ENCODE data around the gene SHE. TPM values are rescaled to one million over a fixed set of nuclear protein-coding genes. Genes with fewer than 3 reads are reported as not detected.
A peak's percentile ranks its signal among the peaks of the same experiment; 100 is the strongest.

SHE gene
- total RNA-seq, 2 experiments from 2014 or later = 0.07 TPM; not detected in 1

DNA sequence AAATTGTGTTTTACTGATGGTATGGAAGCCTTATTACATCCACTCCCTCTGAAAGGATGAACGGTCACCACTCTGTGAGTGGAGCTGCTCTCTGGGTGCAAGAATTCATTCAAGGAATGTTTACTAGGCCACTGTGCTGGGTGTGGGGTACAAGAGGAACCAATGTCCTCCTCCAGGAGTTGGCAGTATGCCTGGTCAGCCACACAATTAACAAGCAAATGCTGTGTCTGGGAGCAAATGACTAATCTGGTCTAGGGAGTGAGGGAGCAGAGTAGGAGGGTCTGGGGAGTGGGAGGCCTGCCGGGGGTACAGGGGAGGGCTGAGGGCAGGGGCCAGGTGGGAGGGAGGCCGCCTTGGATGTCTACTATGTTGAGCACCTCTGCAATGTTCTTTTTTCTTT is 27.4 kb downstream of the SHE start:
- H3K9me3 Mint-ChIP-seq = no peaks in the 10 kb centered on the region
- ChIA-PET POLR2A (no interaction called here), CTCF (interaction anchor here (1.0 kb wide), 1 partner anchor 198 kb away, joined by 3 read pairs; no protein-coding TSS in a partner anchor)
- DNase-seq = no peak
- H3K27me3 Mint-ChIP-seq = no peaks in the 10 kb centered on the region
- H3K4me1 Mint-ChIP-seq (ENCODE audit: low read depth) = peaks cover 25% of the 10 kb centered on the region
- intact Hi-C loops (cut with micrococcal nuclease) = loop anchor here (5.0 to 10.0 kb wide), 2 partner anchors 148 to 380 kb away; partner anchors contain the start of gene ATP8B2
- H3K27ac Mint-ChIP-seq = no peak overlapping the region
- no peak overlapping the region for H3K4me3 Mint-ChIP-seq
- no peaks in the 10 kb centered on the region for H3K36me3 Mint-ChIP-seq

DNA sequence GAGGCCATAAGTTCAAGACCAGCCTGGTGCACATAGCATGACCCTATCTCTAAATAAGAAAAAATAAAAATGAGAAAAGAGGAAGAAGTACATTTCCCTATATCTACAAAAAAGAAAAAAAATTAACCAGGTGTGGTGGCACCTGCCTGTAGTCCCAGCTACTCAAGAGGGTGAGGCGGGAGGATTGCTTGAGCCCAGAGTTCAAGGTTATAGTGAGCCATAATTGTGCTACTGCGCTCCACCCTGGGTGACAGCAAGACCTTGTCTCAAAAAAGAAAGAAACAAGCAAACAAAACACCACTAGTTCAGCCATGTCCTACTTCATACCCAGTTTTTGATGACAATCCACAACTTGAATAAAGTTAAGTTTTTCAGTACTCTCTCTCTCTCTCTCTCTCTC is 30.9 kb downstream of the SHE start:
- CTCF ChIA-PET = interaction anchor here (1.0 to 1.7 kb wide), 2 partner anchors 8 to 76 kb away, joined by 3 to 5 read pairs; no protein-coding TSS in a partner anchor
- no peaks in the 10 kb centered on the region for H3K9me3 Mint-ChIP-seq
- POLR2A ChIA-PET = interaction anchor here (1.1 kb wide), 1 partner anchor 18 kb away, joined by 3 read pairs; no protein-coding TSS in a partner anchor

DNA sequence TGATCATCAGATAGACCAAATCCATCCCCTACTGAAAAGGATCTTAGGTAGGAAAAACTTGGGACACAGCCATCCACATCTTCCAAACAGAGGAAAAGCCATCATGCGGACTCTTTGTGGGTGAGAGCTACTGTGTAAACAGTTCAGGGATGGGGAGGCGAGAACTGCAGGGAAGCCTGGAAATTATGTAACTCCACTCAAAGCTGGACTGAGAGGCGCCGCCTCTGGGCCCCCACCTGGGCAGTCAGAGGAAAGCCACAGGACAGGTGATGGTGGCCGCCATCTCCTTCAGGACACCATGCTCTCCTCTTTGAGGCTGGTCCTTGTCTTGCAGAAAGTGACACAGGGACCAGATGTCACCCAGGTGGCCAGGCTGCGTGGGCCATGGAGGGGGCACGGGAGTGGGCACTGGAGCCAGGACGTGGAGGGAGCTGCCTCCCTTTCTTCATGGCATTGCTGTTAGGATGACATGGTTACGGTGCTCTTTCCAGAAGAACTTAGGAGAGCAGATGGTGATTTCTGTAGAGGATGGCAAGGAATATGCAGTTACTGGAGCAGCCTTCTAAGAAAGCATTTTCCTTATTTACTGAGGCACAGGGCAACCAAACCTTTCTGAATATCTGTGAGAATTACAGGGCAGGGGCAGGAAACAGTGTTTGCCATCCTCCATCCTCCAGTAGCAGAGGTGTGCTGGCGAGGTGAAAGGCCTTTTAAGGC is 32.2 kb downstream of the SHE start:
- ChIA-PET CTCF (no interaction called here), POLR2A (no interaction called here)
- H3K4me1 Mint-ChIP-seq (ENCODE audit: low read depth) = peaks cover 43% of the 10 kb centered on the region
- H3K9me3 Mint-ChIP-seq = no peaks in the 10 kb centered on the region
- no peaks in the 10 kb centered on the region for H3K27me3 Mint-ChIP-seq
- DNase-seq = no peak
- no peak overlapping the region for H3K27ac Mint-ChIP-seq
- H3K4me3 Mint-ChIP-seq = no peak overlapping the region
- peaks cover 3% of the 10 kb centered on the region for H3K36me3 Mint-ChIP-seq
- intact Hi-C loops (cut with micrococcal nuclease) = loop anchor here (10.0 kb wide), 1 partner anchor 385 kb away; no protein-coding TSS in a partner anchor

More for the DNA sequence above, 30.9 kb downstream of the SHE start:
- peaks cover 30% of the 10 kb centered on the region for H3K4me1 Mint-ChIP-seq (ENCODE audit: low read depth)
- no peaks in the 10 kb centered on the region for H3K27me3 Mint-ChIP-seq
- intact Hi-C loops (cut with micrococcal nuclease) = loop anchor here (10.0 kb wide), 1 partner anchor 383 kb away; no protein-coding TSS in a partner anchor
- H3K36me3 Mint-ChIP-seq = no peaks in the 10 kb centered on the region
- H3K27ac Mint-ChIP-seq = no peak overlapping the region
- H3K4me3 Mint-ChIP-seq = no peak overlapping the region
- DNase-seq = no peak

DNA sequence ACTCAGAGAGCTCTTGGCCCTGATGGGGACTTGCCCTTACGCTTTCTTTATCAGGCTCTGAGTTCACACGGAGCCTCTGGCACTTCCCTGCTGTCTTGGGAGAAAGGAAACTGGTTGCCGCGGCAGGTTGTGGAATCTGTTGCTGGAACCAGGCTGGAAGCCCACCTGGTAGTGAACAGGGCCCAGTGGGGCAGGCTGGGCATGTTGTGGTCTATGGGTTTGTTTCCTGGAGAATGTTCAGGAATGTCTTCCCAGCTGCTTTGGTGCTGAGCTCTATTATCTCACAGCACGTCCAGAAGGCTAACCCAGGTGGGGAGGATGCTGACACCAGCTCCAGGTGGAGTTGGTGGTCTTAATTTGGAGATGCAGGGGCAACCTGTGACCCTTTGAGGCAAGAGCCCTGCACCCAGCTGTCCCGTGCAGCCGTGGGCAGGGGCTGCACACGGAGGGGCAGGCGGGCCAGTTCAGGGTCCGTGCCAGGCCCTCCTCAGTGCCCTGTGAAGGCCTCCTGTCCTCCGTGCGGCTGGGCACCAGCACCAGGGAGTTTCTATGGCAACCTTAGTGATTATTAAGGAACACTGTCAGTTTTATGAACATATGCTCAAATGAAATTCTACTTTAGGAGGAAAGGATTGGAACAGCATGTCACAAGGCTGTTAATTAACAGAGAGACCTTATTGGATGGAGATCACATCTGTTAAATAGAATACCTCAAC is 33.5 kb downstream of the SHE start:
- H3K27ac Mint-ChIP-seq = peak overlapping the region; percentile 19
- H3K27me3 Mint-ChIP-seq = no peaks in the 10 kb centered on the region
- ChIA-PET POLR2A (interaction anchor here (1.0 to 6.2 kb wide), 4 partner anchors 29 to 61 kb away, joined by 3 to 28 read pairs (median 8); no protein-coding TSS in a partner anchor), CTCF (interaction anchor here (0.9 to 3.5 kb wide), 13 partner anchors 12 to 134 kb away, joined by 3 to 20 read pairs (median 5); no protein-coding TSS in a partner anchor)
- DNase-seq = no peak
- intact Hi-C loops (cut with micrococcal nuclease) = no loop called here
- H3K4me3 Mint-ChIP-seq = no peak overlapping the region
- H3K9me3 Mint-ChIP-seq = no peaks in the 10 kb centered on the region
- H3K36me3 Mint-ChIP-seq = peaks cover 3% of the 10 kb centered on the region
- H3K4me1 Mint-ChIP-seq (ENCODE audit: low read depth) = peaks cover 54% of the 10 kb centered on the region

DNA sequence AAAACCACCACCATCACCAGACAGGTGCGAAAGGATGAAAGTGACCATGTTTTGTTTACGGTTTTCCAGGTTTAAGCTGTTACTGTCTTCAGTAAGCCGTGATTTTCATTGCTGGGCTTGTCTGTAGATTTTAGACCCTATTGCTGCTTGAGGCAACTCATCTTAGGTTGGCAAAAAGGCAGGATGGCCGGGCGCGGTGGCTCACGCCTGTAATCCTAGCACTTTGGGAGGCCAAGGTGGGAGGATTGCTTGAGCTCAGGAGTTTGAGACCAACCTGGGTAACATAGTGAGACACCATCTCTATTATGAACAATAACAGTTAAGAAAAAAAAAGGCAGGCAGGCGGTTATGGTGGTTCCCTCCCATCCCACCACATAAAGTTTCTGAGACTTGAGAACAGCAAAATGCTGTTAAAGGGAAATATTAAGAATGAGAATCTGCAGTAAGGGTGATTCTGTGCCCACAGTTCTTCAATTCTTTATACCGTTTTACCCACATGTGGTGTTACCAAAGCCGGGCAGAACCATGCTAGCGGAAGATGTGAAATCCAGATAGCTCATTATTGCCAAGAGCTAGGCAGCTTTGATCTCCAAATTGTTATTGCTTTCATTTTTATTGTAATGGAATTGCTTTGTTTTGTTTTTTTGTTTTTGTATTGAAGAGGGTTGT is 34.6 kb downstream of the SHE start:
- peak overlapping the region; percentile 25 for H3K4me3 Mint-ChIP-seq
- H3K9me3 Mint-ChIP-seq = no peaks in the 10 kb centered on the region
- intact Hi-C loops (cut with micrococcal nuclease) = loop anchor here (1.0 to 2.0 kb wide), 4 partner anchors 28 to 115 kb away; no protein-coding TSS in a partner anchor
- peaks cover 3% of the 10 kb centered on the region for H3K36me3 Mint-ChIP-seq
- ChIA-PET CTCF (interaction anchor here (0.7 to 3.5 kb wide), 17 partner anchors 13 to 139 kb away, joined by 3 to 20 read pairs (median 5); partner anchors contain the start of gene IL6R), POLR2A (interaction anchor here (0.7 to 6.2 kb wide), 6 partner anchors 9 to 133 kb away, joined by 3 to 28 read pairs (median 4); no protein-coding TSS in a partner anchor)
- peaks cover 64% of the 10 kb centered on the region for H3K4me1 Mint-ChIP-seq (ENCODE audit: low read depth)
- DNase-seq = peak; percentile 65
- H3K27ac Mint-ChIP-seq = peak overlapping the region; percentile 78
- no peaks in the 10 kb centered on the region for H3K27me3 Mint-ChIP-seq

DNA sequence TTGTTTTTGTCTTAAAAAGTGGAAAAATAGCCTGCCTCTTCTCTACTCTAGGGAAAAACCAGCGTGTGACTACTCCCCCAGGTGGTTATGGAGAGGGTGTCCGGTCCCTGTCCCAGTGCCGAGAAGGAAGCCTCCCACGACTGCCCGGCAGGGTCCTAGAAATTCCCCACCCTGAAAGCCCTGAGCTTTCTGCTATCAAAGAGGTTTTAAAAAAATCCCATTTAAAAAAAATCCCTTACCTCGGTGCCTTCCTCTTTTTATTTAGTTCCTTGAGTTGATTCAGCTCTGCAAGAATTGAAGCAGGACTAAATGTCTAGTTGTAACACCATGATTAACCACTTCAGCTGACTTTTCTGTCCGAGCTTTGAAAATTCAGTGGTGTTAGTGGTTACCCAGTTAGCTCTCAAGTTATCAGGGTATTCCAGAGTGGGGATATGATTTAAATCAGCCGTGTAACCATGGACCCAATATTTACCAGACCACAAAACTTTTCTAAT is 35.2 kb downstream of the SHE start:
- Mint-ChIP-seq H3K27me3 (no peaks in the 10 kb centered on the region), H3K27ac (peak overlapping the region; percentile 78), H3K4me1 (ENCODE audit: low read depth) (peaks cover 66% of the 10 kb centered on the region), H3K4me3 (peak overlapping the region; percentile 25), H3K9me3 (no peaks in the 10 kb centered on the region), H3K36me3 (peaks cover 4% of the 10 kb centered on the region)
- CTCF ChIA-PET = interaction anchor here (0.7 to 3.5 kb wide), 12 partner anchors 13 to 139 kb away, joined by 3 to 20 read pairs (median 6); partner anchors contain the start of gene IL6R
- DNase-seq = peak; percentile 32
- POLR2A ChIA-PET = interaction anchor here (1.0 to 6.2 kb wide), 4 partner anchors 10 to 132 kb away, joined by 3 to 28 read pairs (median 8); no protein-coding TSS in a partner anchor
- intact Hi-C loops (cut with micrococcal nuclease) = loop anchor here (1.0 to 2.0 kb wide), 4 partner anchors 28 to 114 kb away; no protein-coding TSS in a partner anchor

DNA sequence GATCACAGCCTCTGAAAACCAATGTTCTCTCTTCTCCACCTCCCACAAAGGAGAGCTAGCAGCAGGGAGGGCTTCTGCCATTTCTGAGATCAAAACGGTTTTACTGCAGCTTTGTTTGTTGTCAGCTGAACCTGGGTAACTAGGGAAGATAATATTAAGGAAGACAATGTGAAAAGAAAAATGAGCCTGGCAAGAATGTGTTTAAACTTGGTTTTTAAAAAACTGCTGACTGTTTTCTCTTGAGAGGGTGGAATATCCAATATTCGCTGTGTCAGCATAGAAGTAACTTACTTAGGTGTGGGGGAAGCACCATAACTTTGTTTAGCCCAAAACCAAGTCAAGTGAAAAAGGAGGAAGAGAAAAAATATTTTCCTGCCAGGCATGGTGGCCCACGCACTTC is 36.0 kb downstream of the SHE start:
- Mint-ChIP-seq H3K9me3 (no peaks in the 10 kb centered on the region), H3K36me3 (peaks cover 8% of the 10 kb centered on the region), H3K27ac (peak overlapping the region; percentile 78), H3K27me3 (no peaks in the 10 kb centered on the region), H3K4me3 (peak overlapping the region; percentile 17), H3K4me1 (ENCODE audit: low read depth) (peaks cover 73% of the 10 kb centered on the region)
- CTCF ChIA-PET = interaction anchor here (1.5 to 3.5 kb wide), 5 partner anchors 10 to 80 kb away, joined by 3 to 20 read pairs (median 8); no protein-coding TSS in a partner anchor
- intact Hi-C loops (cut with micrococcal nuclease) = loop anchor here (2.0 kb wide), 2 partner anchors 35 to 113 kb away; no protein-coding TSS in a partner anchor
- POLR2A ChIA-PET = interaction anchor here (1.5 to 6.2 kb wide), 3 partner anchors 27 to 61 kb away, joined by 5 to 28 read pairs (median 12); partner anchors contain the start of gene IL6R
- DNase-seq = no peak

DNA sequence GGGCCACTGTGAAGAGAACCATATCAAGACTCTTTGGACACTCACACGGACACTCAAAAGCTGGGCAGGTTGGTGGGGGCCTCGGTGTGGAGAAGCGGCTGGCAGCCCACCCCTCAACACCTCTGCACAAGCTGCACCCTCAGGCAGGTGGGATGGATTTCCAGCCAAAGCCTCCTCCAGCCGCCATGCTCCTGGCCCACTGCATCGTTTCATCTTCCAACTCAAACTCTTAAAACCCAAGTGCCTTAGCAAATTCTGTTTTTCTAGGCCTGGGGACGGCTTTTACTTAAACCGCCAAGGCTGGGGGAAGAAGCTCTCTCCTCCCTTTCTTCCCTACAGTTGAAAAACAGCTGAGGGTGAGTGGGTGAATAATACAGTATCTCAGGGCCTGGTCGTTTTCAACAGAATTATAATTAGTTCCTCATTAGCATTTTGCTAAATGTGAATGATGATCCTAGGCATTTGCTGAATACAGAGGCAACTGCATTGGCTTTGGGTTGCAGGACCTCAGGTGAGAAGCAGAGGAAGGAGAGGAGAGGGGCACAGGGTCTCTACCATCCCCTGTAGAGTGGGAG is 36.5 kb downstream of the SHE start:
- ChIA-PET POLR2A (interaction anchor here (0.7 to 6.2 kb wide), 5 partner anchors 27 to 471 kb away, joined by 4 to 28 read pairs (median 5); partner anchors contain the start of genes IL6R and PMVK), CTCF (interaction anchor here (1.0 to 3.5 kb wide), 8 partner anchors 11 to 131 kb away, joined by 3 to 20 read pairs (median 4); partner anchors contain the start of gene CHRNB2)
- no peaks in the 10 kb centered on the region for H3K27me3 Mint-ChIP-seq
- H3K4me3 Mint-ChIP-seq = peak overlapping the region; percentile 17
- peak overlapping the region; percentile 78 for H3K27ac Mint-ChIP-seq
- DNase-seq = no peak
- H3K9me3 Mint-ChIP-seq = no peaks in the 10 kb centered on the region
- intact Hi-C loops (cut with micrococcal nuclease) = loop anchor here (2.0 kb wide), 2 partner anchors 35 to 113 kb away; no protein-coding TSS in a partner anchor
- H3K4me1 Mint-ChIP-seq (ENCODE audit: low read depth) = peaks cover 77% of the 10 kb centered on the region
- peaks cover 8% of the 10 kb centered on the region for H3K36me3 Mint-ChIP-seq

DNA sequence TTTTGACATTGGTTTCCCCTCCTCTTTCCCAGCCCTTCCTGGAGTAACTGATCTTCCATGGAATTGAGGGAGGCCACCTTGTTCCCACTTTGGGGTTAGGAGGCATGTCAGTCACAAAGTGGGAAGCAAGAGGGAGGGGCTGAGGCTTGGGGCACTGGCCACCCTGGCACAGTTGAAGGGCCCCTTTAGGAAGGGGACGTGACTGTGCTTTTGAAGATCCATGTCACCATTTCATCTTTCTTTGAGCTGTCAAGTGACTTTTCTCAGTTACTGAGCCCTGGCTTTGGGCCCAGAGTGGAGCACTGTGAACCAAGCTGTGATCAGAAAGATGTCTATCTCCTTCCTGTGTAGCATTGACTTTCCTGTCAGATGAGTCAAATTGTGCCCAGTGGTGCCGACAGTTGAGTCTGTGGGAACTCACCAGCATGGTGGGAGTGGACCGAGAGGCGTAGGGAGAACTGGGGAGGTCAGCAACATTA is 38.7 kb downstream of the SHE start:
- no peaks in the 10 kb centered on the region for H3K27me3 Mint-ChIP-seq
- H3K9me3 Mint-ChIP-seq = no peaks in the 10 kb centered on the region
- H3K4me3 Mint-ChIP-seq = peak overlapping the region; percentile 1
- ChIA-PET POLR2A (interaction anchor here (0.7 to 6.2 kb wide), 7 partner anchors 10 to 58 kb away, joined by 3 to 28 read pairs (median 5); no protein-coding TSS in a partner anchor), CTCF (interaction anchor here (1.1 to 2.5 kb wide), 9 partner anchors 9 to 297 kb away, joined by 3 to 9 read pairs (median 6); no protein-coding TSS in a partner anchor)
- H3K4me1 Mint-ChIP-seq (ENCODE audit: low read depth) = peaks cover 82% of the 10 kb centered on the region
- peak; percentile 89 for DNase-seq
- H3K36me3 Mint-ChIP-seq = peaks cover 10% of the 10 kb centered on the region
- intact Hi-C loops (cut with micrococcal nuclease) = loop anchor here (1.0 to 2.0 kb wide), 3 partner anchors 24 to 79 kb away; no protein-coding TSS in a partner anchor
- H3K27ac Mint-ChIP-seq = peak overlapping the region; percentile 66

DNA sequence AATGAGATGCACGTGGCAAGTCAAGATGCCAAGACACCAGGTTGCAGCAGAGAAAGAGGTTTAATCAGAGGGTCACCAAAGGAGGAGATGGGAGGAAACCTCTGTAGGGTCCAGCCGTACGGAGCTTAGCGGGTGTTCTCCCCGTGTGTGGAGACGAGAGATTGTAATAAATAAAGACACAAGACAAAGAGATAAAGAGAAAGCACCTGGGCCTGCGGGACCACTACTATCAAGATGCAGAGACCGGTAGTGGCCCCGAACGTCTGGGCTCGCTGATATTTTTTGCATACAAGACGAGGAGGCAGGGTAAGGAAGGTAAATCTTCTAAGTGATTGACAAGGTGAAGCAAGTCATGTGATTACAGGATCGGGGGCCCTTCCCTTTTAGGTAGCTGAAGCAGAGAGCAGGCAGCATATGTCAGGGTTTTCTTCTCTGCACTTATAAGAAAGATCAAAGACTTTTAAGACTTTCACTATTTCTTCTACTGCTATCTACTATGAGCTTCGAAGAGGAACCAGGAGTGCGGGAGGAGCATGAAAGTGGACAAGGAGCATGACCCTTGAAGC is 41.4 kb downstream of the SHE start:
- H3K27ac Mint-ChIP-seq = no peak overlapping the region
- no peak overlapping the region for H3K4me3 Mint-ChIP-seq
- no peak for DNase-seq

More for the DNA sequence above, 41.4 kb downstream of the SHE start:
- intact Hi-C loops (cut with micrococcal nuclease) = no loop called here
- ChIA-PET POLR2A (no interaction called here), CTCF (interaction anchor here (0.6 to 1.7 kb wide), 4 partner anchors 17 to 86 kb away, joined by 3 to 5 read pairs (median 4); no protein-coding TSS in a partner anchor)
- Mint-ChIP-seq H3K27me3 (no peaks in the 10 kb centered on the region), H3K9me3 (no peaks in the 10 kb centered on the region), H3K4me1 (ENCODE audit: low read depth) (peaks cover 54% of the 10 kb centered on the region), H3K36me3 (peaks cover 24% of the 10 kb centered on the region)

Measured in activated CD4-positive, alpha-beta memory T cell treated with anti-CD3 and anti-CD28 coated beads for 36 hours (primary cell).